ENCODE measurements around the gene VPS33B.

DNA sequence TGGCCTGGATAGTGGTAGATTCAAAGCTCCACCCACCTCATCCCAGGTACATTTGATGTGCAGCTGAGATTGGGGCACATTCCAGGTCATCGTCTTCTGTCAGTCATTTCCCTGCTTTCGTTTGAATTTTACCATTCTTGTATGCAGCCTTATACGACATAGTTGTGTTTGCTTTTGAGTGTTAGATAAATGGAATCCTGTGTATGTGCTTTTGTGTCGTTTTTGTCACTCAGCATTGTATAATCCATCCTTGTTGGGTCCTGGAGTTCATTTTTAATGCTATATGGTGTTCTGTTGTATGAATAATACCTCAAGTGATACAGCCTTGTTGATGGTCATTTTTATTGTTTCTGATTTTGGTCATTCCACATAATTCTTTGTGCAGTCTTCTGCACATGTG, 60.4 kb downstream of the VPS33B start:
- TF ChIP-seq, protein P1, sequence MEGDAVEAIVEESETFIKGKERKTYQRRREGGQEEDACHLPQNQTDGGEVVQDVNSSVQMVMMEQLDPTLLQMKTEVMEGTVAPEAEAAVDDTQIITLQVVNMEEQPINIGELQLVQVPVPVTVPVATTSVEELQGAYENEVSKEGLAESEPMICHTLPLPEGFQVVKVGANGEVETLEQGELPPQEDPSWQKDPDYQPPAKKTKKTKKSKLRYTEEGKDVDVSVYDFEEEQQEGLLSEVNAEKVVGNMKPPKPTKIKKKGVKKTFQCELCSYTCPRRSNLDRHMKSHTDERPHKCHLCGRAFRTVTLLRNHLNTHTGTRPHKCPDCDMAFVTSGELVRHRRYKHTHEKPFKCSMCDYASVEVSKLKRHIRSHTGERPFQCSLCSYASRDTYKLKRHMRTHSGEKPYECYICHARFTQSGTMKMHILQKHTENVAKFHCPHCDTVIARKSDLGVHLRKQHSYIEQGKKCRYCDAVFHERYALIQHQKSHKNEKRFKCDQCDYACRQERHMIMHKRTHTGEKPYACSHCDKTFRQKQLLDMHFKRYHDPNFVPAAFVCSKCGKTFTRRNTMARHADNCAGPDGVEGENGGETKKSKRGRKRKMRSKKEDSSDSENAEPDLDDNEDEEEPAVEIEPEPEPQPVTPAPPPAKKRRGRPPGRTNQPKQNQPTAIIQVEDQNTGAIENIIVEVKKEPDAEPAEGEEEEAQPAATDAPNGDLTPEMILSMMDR (conservative IDR thresholded peaks at IDR 0.05; ENCODE audit: low read length) = no peak
- TF ChIP-seq EZH2phosphoT487 (IDR thresholded peaks at IDR 0.05; ENCODE audit: borderline replicate concordance) = no peak

Measured in Loucy (cell line).